GM19043 (cell line): ENCODE data around the gene COL9A3.

Experiments used
- ATAC-seq: cut with Tn5 transposase; IDR thresholded peaks from one replicate; pipeline ENCODE4 v1.9.1; 2021; ENCODE audit warnings: low read depth; ENCODE audit not compliant: unreplicated experiment

Gene COL9A3

DNA sequence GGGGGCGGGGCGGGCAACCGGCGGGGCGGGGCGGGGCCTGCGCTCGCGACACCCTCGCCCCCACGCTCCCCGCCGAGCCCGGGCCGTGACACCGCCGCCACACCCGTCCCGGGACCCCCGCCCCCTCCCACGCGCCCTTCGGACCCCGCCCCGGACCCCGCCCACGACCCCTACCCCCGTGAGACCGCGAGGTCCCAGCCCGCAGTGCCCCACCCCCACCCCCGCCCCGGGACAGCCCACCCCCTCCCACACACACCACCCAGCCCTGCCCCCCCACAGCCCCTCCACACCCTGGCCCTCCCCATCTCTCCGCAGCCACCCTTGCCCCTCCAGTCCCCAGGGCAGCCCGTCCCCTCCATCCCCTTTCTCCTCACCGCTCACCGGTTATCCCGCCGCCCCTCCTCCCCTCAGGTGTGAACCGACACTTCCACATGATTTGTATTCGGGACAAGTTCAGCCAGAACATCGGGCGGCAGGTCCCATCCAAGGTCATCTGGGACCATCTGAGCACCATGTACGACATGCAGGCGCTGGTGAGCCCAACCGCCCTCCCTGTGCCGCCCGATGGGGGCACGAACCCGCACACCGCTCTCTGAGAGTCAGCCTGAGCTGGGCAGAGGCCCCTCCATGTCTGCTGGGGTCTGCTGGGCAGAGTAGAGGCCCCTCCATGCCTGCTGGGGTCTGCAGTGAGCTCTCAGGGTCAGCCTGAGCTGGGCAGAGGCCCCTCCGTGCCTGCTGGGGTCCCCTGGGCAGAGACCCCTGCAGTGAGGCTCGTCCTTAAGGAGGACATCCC is 20.0 kb upstream of the COL9A3 start:
- ATAC-seq, result no peak

GRCh38 chr20:62797671-62798532 is 18.9 kb upstream of the COL9A3 start:
- no peak for ATAC-seq

- no peak for ATAC-seq
Observed at GRCh38 chr20:62799036-62799435, 17.8 kb upstream of the COL9A3 start.

DNA sequence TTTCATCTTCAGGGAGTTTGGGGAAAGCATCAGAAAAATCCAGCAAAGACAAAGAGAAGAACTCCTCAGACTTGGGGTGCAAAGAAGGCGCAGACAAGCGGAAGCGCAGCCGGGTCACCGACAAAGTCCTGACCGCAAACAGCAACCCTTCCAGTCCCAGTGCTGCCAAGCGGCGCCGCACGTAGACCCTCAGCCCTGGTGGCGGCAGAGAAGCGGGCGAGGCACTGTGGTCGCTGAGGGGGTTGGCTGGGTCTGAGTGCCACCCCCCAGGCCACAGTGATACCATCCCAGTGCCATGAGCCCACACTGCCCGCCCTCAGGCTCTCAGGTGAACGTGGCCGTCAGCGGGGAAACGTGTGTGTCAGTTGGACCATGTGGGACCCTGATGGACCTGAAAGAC is 17.4 kb upstream of the COL9A3 start:
- no peak for ATAC-seq

DNA sequence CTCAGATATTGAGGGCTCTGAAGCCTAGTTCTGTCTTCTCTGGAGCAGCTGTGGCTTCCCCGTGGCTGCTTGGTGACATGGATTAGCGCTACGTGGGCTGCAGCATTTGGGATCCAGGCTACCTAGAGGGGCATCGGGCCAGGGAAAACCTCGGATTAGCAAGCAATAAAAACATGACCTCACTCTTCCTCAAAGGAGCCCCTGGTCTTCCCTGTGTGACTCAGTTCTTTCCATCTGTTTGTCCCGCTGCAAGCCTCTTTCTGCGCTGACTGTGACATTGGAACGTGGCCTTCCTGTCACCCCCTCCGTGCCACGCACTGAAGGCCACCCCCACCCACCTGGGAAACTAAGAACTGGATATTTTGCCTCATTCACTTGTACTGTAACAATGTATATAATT is 17.0 kb upstream of the COL9A3 start:
- ATAC-seq, result no peak

- no peak for ATAC-seq
Observed at GRCh38 chr20:62800314-62801259, 16.3 kb upstream of the COL9A3 start.

GRCh38 chr20:62801284-62802010 is 15.4 kb upstream of the COL9A3 start:
- no peak for ATAC-seq

- ATAC-seq, result no peak
Observed at GRCh38 chr20:62802026-62802712, 14.7 kb upstream of the COL9A3 start.

GRCh38 chr20:62804021-62804626 is 12.7 kb upstream of the COL9A3 start:
- ATAC-seq, result no peak

DNA sequence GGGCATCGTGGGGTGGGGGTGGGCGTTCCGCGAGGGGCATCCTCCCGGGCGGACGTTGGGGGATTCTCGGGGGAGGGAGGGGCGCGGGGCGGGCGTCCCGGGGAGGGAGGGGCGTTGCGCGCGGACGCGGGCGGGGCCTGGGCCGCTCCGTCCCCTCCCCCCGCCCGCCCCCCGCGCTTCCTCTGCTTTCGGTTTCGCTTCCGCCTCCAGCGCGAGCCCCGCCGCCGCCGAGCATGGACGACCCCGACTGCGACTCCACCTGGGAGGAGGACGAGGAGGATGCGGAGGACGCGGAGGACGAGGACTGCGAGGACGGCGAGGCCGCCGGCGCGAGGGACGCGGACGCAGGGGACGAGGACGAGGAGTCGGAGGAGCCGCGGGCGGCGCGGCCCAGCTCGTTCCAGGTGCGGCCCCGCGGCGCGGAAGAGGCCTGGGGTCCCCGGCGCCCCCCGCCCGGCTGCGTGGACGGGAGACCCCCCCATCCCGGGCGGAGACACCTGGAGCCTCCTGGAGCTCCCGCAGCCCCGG is 12.2 kb upstream of the COL9A3 start, which contains the start of gene OGFR:
Gene OGFR (plus strand): TSS at position 209 of the 528 bp plus-strand sequence. CDS start 25 bp downstream, at position 234.
- no peak for ATAC-seq

DNA sequence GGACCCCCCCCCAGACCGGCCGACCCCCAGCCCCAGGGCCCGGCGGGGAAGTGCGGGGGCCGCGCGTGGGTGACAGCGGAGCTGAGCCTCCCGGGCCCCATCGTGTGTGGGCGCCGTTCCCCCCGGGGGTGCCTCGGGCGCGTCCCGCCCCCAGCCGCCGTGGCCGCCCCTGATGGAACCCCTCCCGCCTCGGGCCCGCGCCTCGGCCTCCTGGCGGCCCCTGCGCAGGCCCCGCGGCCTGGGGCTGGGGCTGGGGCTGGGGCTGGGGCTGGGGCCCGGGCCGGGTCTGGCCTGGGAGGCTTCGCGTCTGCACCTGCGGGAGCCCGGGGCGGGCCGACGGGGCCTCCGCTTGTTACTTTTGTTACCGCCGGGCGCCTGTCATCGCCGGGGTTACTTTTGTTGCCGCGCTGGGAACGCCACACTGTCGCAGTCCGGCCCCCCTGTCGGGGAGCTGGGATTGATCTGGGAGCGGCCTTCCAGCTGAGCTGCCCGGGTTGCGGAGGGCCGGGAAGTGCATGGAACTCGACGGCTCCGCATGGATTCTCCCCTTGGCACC is 11.6 kb upstream of the COL9A3 start:
- ATAC-seq, result no peak

DNA sequence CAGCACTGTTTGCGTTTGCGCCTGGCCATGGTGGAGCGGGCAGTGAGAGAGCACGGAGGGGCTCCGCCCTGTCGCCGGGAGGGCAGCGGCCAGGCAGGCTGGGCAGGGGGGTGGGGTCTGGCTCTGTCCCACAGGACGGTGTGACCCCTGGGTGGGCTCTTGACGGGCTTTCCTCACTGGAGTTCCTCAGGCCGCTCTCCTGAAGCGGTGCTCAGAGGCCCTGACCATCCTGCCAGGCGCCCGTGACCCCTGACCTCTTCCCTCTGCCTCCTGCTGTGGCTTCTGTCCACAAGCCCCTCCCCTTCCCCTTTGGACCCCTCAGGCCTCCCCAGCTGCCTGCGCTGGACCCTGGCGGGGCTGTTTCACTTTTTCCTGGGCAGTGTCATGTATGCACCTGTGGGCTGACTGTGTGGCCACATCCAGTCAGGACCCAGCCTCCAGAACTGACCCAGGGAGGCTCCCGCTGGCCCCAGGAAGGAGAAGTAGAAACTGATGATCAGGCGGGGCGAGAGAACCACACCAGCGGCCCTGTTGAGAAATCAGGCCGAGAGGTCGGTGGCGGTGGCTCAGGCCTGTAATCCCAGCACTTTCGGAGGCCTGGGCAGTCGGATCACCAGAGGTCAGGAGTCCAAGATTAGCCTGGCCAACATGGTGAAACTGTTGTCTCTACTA is 11.0 kb upstream of the COL9A3 start:
- no peak for ATAC-seq

DNA sequence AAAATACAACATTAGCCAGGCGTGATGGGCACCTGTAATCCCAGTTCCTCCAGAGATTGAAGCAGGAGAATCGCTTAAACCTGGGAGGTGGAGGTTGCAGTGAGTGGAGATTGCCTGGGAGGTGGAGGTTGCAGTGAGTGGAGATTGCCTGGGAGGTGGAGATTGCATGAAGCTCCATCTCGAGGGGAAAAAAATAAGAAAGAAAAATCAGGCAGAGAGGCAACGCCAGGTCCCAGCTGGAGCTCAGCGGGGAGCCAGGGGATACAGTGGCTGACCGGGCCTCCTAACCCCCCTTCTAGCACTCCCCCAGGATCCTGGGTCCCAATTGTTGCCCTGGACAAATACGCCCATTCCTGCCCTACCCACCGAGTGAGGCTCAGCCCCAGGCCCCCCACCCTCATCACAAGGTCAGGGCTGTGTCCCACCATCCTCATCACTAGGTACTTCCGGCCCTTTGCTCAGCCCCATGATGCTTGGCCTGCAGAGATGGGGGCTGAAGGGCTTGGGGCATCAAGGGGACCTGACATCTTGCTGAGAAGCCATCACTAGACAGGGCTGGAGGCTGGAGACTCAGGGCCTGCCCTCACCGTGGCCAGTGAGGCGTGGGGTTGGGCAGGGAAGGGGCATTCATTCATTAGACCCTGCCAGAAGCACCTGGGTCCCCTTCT is 10.3 kb upstream of the COL9A3 start:
- ATAC-seq, result no peak

DNA sequence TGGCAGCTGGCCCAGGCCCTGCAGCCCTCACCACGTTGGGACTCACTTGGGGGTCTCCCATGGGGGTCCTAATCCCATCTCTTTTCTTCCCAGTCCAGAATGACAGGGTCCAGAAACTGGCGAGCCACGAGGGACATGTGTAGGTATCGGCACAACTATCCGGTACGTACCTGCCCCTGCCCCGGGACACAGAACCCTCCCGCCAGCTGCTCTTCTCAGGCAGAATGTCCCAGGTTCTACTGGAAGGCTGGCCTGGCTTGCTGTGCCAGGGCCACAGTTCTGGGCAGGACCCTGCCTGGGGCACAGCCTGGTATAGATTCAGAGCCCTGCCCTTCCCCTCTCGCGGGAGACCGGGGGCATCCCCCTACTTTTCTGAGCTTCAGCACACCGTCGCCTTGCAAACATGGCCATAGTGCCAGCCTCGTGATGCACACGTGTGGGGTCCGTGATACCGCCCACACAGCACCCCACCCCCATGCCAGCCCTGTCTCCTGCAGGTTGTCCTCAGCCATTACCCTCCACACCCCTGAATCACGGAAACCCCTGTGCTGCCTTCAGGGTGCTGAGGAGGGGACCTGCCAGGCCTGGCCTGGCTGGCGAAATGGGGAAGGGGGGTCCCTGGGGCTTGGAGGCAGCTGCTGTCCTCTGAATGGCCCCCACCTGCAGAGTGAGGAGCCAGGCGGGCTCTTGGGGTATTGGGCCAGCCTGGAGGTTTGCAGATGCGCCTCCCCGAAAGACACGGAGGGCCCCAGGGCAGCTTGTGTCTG is 9.2 kb upstream of the COL9A3 start:
- no peak for ATAC-seq

DNA sequence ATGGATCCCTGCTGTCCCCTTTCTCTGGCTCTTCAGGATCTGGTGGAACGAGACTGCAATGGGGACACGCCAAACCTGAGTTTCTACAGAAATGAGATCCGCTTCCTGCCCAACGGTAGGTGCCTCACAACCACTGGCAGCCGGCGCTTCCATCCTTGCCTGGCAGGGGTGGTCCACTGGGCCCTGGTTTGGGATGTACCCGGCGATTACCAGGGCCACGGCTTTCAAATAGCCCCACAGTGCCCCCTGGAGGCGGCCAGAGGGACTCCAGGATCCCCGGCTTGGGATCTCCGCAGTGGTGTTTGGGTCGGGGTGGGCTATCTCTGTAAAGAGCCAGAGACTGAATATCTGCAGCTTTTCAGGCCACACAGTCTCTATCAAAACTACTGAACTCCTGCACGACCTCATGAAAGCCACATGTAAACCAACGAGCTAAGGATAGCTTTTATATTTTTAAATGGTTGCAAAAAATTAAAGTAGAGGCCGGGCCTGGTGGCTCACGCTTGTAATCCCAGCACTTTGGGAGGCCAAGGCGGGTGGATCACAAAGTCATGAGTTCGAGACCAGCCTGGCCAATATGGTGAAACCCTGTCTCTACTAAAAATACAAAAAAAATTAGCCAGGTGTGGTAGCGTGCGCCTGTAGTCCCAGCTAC is 8.5 kb upstream of the COL9A3 start:
- no peak for ATAC-seq
